Measurements from ENCODE around the gene PLEKHH1. TPM values are rescaled to one million over a fixed set of nuclear protein-coding genes. Genes with fewer than 3 reads are reported as not detected.

Gene PLEKHH1
- total and polyA plus RNA-seq, 2 experiments from 2014 or later, result 18.0 to 29.9 TPM

DNA sequence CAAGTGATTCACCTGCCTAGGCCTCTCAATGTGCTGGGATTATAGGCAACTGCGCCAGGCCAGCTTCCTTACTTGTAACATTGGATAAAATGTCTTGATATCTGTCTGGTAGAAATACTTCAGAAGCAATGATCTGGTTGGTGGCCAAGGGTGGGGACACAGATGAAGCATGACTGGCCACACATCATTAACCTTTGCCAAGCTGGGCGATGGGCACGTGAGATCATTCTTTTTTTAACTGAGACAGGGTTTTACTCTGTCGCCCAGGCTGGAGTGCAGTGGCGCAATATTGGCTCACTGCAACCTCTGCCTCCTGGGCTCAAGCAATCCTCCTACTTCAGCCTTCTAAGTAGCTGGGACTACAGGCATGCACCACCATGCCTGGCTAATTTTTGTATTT, 31.1 kb downstream of the PLEKHH1 start:
- TF ChIP-seq, protein P1, sequence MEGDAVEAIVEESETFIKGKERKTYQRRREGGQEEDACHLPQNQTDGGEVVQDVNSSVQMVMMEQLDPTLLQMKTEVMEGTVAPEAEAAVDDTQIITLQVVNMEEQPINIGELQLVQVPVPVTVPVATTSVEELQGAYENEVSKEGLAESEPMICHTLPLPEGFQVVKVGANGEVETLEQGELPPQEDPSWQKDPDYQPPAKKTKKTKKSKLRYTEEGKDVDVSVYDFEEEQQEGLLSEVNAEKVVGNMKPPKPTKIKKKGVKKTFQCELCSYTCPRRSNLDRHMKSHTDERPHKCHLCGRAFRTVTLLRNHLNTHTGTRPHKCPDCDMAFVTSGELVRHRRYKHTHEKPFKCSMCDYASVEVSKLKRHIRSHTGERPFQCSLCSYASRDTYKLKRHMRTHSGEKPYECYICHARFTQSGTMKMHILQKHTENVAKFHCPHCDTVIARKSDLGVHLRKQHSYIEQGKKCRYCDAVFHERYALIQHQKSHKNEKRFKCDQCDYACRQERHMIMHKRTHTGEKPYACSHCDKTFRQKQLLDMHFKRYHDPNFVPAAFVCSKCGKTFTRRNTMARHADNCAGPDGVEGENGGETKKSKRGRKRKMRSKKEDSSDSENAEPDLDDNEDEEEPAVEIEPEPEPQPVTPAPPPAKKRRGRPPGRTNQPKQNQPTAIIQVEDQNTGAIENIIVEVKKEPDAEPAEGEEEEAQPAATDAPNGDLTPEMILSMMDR (IDR thresholded peaks at IDR 0.05; ENCODE audit: low read depth, low read length), result no peak
- Histone ChIP-seq H3K4me1 (ENCODE audit: low read depth) (no peaks in the 10 kb centered on the region), H3K36me3 (peaks cover 10% of the 10 kb centered on the region), H3K4me3 (no peak overlapping the region), H3K27ac (no peak overlapping the region), H3K27me3 (no peaks in the 10 kb centered on the region), H3K9me3 (ENCODE audit: low read depth) (no peaks in the 10 kb centered on the region)
- no peak for DNase-seq (ENCODE audit: low read depth in 1 of 2, low spot score in 1 of 2)

DNA sequence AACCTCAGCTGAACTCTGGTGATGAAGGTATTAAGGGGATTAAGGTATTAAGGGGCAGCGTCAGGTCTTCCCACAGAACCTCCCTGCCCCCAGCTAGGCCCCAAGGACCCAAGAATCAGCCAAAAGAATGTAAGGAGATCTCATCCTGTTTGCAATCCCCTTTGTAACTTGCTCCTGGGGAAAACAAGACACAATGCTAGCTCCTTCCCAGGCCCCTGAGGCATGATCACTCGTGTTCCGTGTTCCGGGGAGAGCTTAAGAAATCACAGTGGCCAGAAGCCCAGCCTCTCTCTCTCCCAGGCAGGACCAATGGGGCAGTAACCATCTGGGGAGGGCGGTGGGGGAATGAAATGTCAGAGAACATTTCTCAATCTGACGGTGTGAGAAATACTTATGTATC, 33.8 kb downstream of the PLEKHH1 start:
- Histone ChIP-seq H3K4me1 (ENCODE audit: low read depth) (no peaks in the 10 kb centered on the region), H3K9me3 (ENCODE audit: low read depth) (no peaks in the 10 kb centered on the region), H3K27me3 (no peaks in the 10 kb centered on the region), H3K4me3 (no peak overlapping the region), H3K36me3 (peaks cover 5% of the 10 kb centered on the region), H3K27ac (no peak overlapping the region)
- TF ChIP-seq, protein P1 (IDR thresholded peaks at IDR 0.05; ENCODE audit: low read depth, low read length), result no peak
- DNase-seq (ENCODE audit: low read depth in 1 of 2, low spot score in 1 of 2), result peak in 1 of 2 donors; percentile 56

DNA sequence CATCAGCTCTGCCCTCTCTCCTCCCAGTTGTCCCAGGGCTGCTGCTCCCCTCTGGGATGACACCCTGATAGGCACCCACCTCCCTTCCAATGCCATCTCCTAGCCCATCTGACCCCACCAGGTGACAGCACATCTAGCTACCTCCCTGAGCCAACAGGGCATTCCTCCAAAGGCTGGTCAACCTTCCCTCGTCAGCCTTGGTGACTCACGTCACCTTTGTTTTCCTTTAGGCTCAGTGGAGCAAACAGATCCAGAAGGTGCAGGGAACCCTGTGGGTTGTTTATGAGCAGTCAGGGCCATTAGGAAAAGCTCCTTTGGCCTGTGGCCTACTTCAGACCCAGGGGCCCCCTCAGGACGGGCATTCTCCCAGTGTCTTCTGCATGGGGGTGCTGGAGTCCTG, 34.6 kb downstream of the PLEKHH1 start:
- no peak for DNase-seq (ENCODE audit: low read depth in 1 of 2, low spot score in 1 of 2)
- Histone ChIP-seq H3K4me3 (no peak overlapping the region), H3K27ac (no peak overlapping the region), H3K36me3 (peaks cover 2% of the 10 kb centered on the region), H3K9me3 (ENCODE audit: low read depth) (no peaks in the 10 kb centered on the region), H3K27me3 (no peaks in the 10 kb centered on the region), H3K4me1 (ENCODE audit: low read depth) (no peaks in the 10 kb centered on the region)
- TF ChIP-seq, protein P1 (IDR thresholded peaks at IDR 0.05; ENCODE audit: low read depth, low read length), result no peak

DNA sequence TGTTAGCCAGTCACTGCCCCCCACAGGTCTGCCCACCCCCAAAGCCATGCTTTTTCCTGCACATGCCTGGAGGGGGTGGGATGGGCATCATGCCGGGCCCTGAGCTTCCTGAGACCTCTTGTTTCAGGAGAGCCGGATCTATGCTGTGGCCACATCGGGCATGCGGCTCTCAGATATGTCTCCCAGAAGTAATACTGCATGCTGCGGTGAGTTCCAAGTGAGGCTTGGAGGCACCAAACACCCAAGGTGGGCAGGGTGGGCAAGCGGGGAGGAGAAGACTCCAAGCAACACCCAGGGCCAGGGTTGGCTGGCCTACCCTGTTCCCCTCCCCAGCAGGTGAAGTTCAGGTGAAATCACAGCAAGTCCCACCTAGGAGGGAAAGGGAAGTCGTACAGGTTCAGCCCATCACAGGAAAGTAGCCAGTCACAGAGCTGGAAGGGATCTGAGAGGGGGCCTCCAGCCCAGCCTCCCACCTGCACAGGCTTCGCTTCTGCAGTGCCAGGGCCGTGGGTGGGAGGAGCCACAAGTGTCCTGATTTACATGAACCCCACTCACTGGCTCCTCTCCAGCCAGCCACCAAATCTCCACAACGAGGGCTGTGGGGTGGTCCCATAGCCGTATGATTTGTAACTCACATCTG, 36.0 kb downstream of the PLEKHH1 start:
- no peaks in the 10 kb centered on the region for H3K27me3 ChIP-seq
- no peaks in the 10 kb centered on the region for H3K9me3 ChIP-seq (ENCODE audit: low read depth)
- H3K4me3 ChIP-seq, result no peak overlapping the region
- no peaks in the 10 kb centered on the region for H3K36me3 ChIP-seq
- TF ChIP-seq, protein P1 (IDR thresholded peaks at IDR 0.05; ENCODE audit: low read depth, low read length), result no peak
- H3K4me1 ChIP-seq (ENCODE audit: low read depth), result no peaks in the 10 kb centered on the region
- DNase-seq (ENCODE audit: low read depth in 1 of 2, low spot score in 1 of 2), result peak in 1 of 2 donors; percentile 63
- H3K27ac ChIP-seq, result peak overlapping the region; percentile 7

DNA sequence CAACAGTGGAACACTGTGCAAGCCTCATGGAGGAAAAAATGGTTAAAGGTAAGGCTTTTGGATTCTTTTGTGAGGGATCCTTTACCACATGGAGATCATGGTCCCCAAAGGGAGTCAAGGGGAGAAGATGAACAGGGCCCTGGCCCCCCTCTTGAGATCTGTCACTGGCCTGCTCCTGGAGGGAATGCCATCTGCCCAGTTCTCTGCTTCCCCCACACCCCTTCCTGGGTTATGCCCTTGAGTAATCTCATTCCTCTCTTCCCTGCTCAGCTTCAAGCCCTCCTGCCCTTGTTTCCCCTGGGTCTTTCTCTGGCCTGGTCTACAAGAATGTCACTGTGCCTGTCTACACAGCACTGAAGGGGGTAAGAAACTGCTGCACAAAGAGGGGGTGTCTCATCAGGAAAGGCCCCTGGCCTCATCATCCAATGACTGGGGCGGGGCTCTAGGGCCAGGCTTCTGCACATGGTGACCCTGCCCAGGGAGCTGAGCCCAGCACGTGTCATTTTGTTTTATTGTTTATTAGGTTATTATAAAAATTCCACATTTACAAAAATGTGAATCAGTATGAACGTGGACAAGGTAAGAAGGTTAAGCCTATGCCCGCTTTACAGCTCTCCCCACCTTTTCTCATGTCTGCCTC, 36.7 kb downstream of the PLEKHH1 start:
- TF ChIP-seq, protein P1 (IDR thresholded peaks at IDR 0.05; ENCODE audit: low read depth, low read length), result no peak
- Histone ChIP-seq H3K4me3 (no peak overlapping the region), H3K9me3 (ENCODE audit: low read depth) (no peaks in the 10 kb centered on the region), H3K4me1 (ENCODE audit: low read depth) (no peaks in the 10 kb centered on the region), H3K27me3 (no peaks in the 10 kb centered on the region), H3K36me3 (no peaks in the 10 kb centered on the region), H3K27ac (peak overlapping the region; percentile 7)
- DNase-seq (ENCODE audit: low read depth in 1 of 2, low spot score in 1 of 2), result no peak

Data from cardiac muscle cell (in vitro differentiated cells and primary cell).